NOMO-1 treated with dmso at 0.1 percent for 144 hours (cell line): ENCODE measurements around the gene GFOD1.
"Not testable (repeated sequence)": the region's sequence is repeated elsewhere in the genome, so short reads cannot be mapped to it uniquely, and the experiment has no call there.

ENCODE experiments used
- DNase-seq: peaks from one replicate; lab custom pipeline; 2025; ENCODE audit not compliant: unreplicated experiment; lab: John Stamatoyannopoulos, UW

The GFOD1 gene

DNA sequence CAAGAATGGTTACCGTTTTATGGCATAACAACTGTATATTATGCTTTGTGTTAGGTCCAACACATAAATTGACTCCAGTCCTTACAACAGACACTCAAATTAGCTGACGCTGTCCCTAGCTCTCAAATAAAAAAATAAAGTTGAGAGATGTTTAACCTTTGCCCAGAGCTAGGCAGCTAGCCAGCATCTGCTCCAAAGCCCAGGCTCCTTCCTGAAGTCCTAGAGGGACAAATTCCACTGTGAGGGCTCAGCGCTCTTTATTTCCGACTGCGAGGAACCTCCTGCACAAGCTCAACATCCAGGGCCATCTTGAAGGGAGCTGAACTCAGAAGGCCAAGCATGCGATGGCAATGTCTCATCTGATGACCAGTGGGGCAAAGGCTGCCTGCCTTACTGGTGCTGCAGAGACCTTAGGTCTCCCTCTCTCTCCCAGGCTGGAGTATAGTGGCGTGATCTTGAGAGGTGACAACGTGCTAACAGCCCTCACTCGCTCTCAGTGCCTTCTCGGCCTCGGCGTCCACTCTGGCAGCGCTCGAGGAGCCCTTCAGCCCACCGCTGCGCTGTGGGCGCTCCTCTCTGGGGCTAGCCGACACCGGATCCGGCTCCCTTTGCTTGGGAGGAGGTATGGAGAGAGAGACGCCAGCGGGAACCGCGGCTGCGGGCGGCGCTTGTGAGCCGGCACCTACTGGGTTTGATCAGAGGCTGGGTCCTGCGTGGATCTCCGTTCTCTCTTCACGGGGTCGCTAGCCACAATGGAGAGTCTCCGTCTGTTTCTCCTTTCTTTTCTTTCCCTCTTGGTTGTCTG lies 24.7 kb upstream of the GFOD1 start:
- no peak for DNase-seq

GRCh38 chr6:13511141-13511571 lies 23.8 kb upstream of the GFOD1 start:
- DNase-seq, result not testable (repeated sequence)

- not testable (repeated sequence) for DNase-seq
Measured at GRCh38 chr6:13510433-13510832, 23.0 kb upstream of the GFOD1 start.

GRCh38 chr6:13508711-13509705 lies 21.6 kb upstream of the GFOD1 start:
- DNase-seq, result no peak

- DNase-seq, result no peak
Measured at GRCh38 chr6:13507306-13507860, 20.0 kb upstream of the GFOD1 start.

- DNase-seq, result no peak
Measured at GRCh38 chr6:13505345-13505734, 17.9 kb upstream of the GFOD1 start.

DNA sequence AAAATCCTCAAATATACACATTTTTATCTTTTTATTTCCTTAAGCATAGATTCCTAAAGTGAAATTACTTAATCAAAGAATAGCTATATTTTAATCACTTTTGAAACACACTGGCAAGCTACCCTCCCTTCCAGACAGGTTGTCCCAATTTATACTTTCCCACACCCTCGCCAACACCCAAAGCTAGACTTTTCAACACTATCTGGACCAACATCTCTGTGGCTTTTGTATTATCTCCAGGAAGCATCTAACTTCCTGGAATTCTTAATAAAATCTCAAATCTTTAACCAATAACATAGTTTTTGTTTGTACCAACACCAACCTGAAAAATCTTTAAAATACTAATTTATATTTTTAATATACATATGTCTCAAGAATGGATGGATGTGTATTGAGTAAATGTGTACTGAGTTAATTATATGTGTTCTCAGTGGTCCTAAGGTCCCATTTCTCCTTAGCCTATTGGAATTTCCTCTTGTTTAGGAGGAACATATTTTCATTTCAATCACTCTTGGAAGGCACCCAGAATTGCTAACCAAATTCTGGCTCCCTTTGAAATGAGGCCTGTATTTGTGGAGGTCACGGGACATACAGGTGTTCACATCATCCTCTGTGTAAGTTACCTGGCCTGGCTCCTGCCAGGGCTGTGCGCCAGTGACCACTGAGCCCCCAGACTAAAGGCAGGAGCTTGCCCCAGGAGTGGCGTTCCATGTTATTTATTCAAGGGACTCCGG lies 17.4 kb upstream of the GFOD1 start:
- no peak for DNase-seq

DNA sequence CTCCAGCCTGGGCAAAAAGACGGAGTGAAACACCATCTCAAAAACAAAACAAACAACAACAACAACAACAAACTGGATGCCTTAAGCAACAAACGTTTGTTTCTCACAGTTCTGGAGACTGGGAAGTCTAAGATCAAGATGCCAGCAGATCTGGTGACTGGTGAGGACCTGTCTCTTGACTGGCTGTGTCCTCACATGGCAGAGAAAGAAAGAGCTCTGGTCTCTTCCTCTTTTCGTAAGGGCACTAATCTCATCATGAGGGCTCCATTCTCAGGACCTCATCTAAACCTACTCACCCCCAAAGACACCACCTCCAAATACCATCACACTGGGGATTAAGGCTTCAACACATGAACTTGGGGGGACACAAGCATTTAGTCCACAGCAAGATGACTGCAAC lies 13.5 kb upstream of the GFOD1 start:
- no peak for DNase-seq

DNA sequence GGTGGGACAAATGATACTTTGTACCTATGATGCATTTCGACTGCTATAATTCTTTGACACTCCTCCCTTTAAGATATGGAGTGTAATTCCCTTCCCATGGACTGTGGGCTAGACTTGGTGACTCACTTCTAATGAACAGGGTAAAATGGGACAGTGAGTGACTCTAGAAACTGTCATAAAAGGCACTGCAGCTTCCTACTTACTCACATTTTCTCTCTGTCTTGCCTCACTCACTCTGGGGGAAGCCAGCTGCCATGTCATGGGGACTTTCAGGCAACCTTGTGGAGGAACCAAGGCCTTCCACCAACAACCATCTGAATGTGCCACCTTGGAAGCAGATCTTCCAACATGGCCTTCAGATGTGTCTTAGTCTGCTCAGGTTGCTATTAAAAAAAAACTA lies 12.9 kb upstream of the GFOD1 start:
- DNase-seq, result no peak

GRCh38 chr6:13496513-13497190 lies 9.3 kb upstream of the GFOD1 start:
- DNase-seq, result no peak

DNA sequence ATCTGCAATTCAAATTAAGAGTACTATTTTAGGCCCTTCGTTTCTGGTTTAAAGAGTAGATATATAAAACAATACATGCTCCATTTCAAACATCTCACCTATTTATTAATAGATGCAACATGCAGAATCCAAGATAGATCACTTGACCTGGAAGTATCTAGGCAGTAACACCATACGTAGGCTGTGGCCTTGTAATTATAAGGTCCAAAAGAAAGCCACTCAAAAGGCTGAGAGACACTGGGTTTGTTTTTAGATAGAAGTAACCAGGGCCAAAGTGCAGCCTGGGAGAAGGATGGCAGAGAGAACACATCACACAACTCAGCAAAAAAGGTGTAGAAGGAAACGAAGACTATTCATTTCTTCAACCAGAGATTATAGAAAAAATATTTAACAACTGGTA lies 8.4 kb upstream of the GFOD1 start:
- no peak for DNase-seq

DNA sequence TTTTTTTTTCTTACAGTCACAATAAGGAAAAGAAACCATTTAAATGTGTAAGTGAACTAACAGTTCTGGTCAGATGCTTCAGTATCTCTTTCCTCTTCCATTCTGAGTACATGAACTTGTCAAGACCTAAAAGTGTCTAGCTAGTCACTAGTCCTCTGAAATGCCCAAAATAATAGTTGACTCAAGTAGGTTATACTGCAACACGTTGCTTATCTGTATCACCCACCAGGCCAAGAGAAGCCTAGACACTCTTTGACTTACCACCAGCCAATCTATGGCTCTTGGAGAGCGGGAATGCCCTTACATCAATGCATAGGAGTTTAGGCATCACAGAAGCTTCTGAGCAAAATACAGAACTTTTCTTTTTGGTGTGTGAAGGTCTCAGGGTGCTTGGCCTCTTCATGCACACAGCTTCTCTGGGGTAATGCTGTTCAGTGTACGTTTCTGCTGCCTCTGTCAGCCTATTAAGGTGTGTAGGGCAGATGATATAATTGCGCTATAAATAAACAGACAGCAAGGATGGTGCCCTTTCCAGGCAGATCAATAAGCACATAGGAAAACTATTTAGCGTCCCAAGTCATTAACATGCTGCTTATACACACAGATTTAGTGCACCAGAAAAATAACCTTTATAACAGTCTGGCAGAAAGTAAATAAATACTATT lies 7.8 kb upstream of the GFOD1 start:
- DNase-seq, result no peak

GRCh38 chr6:13494137-13494536 lies 6.7 kb upstream of the GFOD1 start:
- DNase-seq, result no peak

DNA sequence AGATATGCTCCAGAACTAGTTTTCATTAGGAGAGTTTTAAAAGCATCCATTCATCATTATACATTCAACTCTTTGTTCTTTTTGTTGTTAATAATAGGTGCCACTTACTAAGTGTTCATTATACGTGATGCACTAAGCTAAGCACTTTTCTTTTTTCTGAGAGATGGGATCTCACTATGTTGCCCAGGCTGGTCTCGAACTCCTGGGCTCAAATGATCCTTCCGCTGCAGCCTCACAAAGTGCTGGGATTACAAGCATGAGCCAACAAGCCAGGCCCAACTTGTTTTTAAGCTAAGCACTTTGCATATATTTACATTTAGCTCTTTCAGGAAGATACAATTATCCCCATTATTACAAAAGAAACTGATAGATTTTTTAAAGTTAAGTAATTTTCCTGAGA lies 5.7 kb upstream of the GFOD1 start:
- DNase-seq, result no peak

DNA sequence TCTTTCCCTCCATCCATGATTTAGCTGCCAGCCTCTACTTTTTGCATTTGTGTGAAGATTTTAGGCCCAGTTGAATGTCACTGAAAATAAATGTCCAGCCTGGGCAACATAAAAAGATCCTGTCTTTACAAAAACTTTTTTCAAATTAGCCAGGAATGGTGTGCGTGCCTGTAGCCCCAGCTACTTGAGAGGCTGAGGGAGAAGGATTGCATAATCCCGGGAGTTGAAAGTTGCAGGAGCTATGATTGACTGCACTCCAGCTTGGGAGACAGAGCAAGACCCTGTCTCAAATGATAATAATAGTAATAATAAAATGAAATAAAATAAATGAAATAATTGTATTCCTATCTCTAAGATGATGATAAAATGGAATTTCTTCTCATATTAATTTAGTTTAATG lies 5.0 kb upstream of the GFOD1 start:
- no peak for DNase-seq

GRCh38 chr6:13491538-13491937 lies 4.1 kb upstream of the GFOD1 start:
- no peak for DNase-seq

GRCh38 chr6:13490402-13490801 lies 3.0 kb upstream of the GFOD1 start:
- no peak for DNase-seq

GRCh38 chr6:13488896-13489237 lies 1.5 kb upstream of the GFOD1 start:
- no peak for DNase-seq

GRCh38 chr6:13488015-13488895 lies 855 bp upstream of the GFOD1 start:
- DNase-seq, result no peak
